ENCODE results near the gene LIMCH1.

LIMCH1 gene

GRCh38 chr4:41506130-41506529 is 31.8 kb upstream of the LIMCH1 start:
- no peak for DNase-seq
- Mint-ChIP-seq H3K36me3 (ENCODE audit: low read depth) (peaks cover 36% of the 10 kb centered on the region), H3K4me3 (no peak overlapping the region), H3K9me3 (no peaks in the 10 kb centered on the region), H3K27ac (no peak overlapping the region), H3K27me3 (ENCODE audit: low read depth, poor library complexity) (peaks cover 7% of the 10 kb centered on the region), H3K4me1 (no peaks in the 10 kb centered on the region)
- no peak for TF ChIP-seq CTCF (IDR thresholded peaks at IDR 0.05)

GRCh38 chr4:41507291-41507947 is 30.5 kb upstream of the LIMCH1 start:
- Mint-ChIP-seq H3K27me3 (ENCODE audit: low read depth, poor library complexity) (peaks cover 7% of the 10 kb centered on the region), H3K27ac (no peak overlapping the region), H3K9me3 (no peaks in the 10 kb centered on the region), H3K36me3 (ENCODE audit: low read depth) (peaks cover 29% of the 10 kb centered on the region), H3K4me1 (no peaks in the 10 kb centered on the region), H3K4me3 (no peak overlapping the region)
- no peak for DNase-seq
- TF ChIP-seq CTCF (IDR thresholded peaks at IDR 0.05) = no peak

DNA sequence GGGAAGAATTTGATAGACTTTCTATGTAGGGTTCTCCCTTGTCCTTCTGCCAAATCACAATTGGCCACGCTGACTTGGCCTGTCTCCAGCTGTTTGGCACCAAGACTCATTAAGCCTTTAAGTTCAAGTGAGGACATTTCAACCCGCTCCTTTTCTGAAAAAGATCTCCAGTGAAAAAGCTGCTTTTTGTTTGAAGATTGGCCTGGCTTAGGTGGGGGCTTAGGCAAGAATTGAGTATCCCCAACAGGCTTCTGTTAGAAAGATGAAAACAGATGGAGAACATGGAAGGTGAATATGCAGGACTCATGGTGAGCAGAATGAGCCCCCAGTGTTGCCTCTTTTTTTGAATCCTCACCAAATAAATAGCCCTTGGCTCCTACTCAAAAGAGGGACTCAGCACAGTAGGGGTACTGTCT is 28.5 kb upstream of the LIMCH1 start:
- Mint-ChIP-seq H3K27ac (no peak overlapping the region), H3K27me3 (ENCODE audit: low read depth, poor library complexity) (peaks cover 9% of the 10 kb centered on the region), H3K36me3 (ENCODE audit: low read depth) (peaks cover 13% of the 10 kb centered on the region), H3K4me3 (no peak overlapping the region), H3K4me1 (no peaks in the 10 kb centered on the region), H3K9me3 (no peaks in the 10 kb centered on the region)
- DNase-seq = no peak
- no peak for TF ChIP-seq CTCF (IDR thresholded peaks at IDR 0.05)

GRCh38 chr4:41510179-41510578 is 27.8 kb upstream of the LIMCH1 start:
- Mint-ChIP-seq H3K9me3 (no peaks in the 10 kb centered on the region), H3K27ac (no peak overlapping the region), H3K4me1 (no peaks in the 10 kb centered on the region), H3K4me3 (no peak overlapping the region), H3K36me3 (ENCODE audit: low read depth) (peaks cover 13% of the 10 kb centered on the region), H3K27me3 (ENCODE audit: low read depth, poor library complexity) (peaks cover 9% of the 10 kb centered on the region)
- DNase-seq = no peak
- no peak for TF ChIP-seq CTCF (IDR thresholded peaks at IDR 0.05)

GRCh38 chr4:41512136-41512535 is 25.8 kb upstream of the LIMCH1 start:
- no peaks in the 10 kb centered on the region for H3K9me3 Mint-ChIP-seq
- peaks cover 13% of the 10 kb centered on the region for H3K36me3 Mint-ChIP-seq (ENCODE audit: low read depth)
- H3K27ac Mint-ChIP-seq = no peak overlapping the region
- H3K4me3 Mint-ChIP-seq = no peak overlapping the region
- H3K4me1 Mint-ChIP-seq = no peaks in the 10 kb centered on the region
- no peak for TF ChIP-seq CTCF (IDR thresholded peaks at IDR 0.05)
- peaks cover 9% of the 10 kb centered on the region for H3K27me3 Mint-ChIP-seq (ENCODE audit: low read depth, poor library complexity)
- no peak for DNase-seq

DNA sequence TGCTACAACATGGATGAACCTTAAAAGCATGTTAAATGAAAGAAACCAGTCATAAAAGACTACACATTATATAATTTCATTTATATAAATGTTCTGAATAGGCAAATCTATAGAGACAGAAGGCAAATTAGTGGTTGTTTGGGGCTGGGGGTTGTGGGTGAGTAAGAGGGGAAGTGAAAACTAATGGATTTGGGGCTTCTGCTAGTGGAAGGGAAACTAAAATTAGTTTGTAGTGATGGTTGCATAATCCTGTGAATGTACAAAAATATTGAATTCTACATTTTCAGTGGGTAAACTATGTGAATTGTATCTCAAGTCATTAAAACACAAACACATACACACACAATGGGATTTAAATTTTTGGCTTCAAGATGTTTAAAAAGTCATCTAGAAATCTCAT is 25.4 kb upstream of the LIMCH1 start:
- Mint-ChIP-seq H3K4me1 (no peaks in the 10 kb centered on the region), H3K9me3 (no peaks in the 10 kb centered on the region), H3K27me3 (ENCODE audit: low read depth, poor library complexity) (peaks cover 9% of the 10 kb centered on the region), H3K36me3 (ENCODE audit: low read depth) (peaks cover 13% of the 10 kb centered on the region), H3K27ac (no peak overlapping the region), H3K4me3 (no peak overlapping the region)
- no peak for DNase-seq
- TF ChIP-seq CTCF (IDR thresholded peaks at IDR 0.05) = no peak
